Endodermal cell (in vitro differentiated cells): ENCODE measurements around the gene CCDC87. TPM values are rescaled to one million over a fixed set of nuclear protein-coding genes. Genes with fewer than 3 reads are reported as not detected.

ENCODE experiments used
- DNase-seq: peaks from one replicate; pipeline ENCODE4 v3.0.0-alpha.2; 2017
- H3K27ac ChIP-seq: 2 replicates; pipeline ENCODE4 v1.5.1; 2013; ENCODE audit warnings: mild to moderate bottlenecking, low read depth, low read length, moderate library complexity
- H3K27me3 ChIP-seq: 2 replicates; pipeline ENCODE4 v1.6.1; 2013; ENCODE audit warnings: mild to moderate bottlenecking, low read length, moderate library complexity; ENCODE audit not compliant: insufficient read depth, control insufficient read depth, poor library complexity, severe bottlenecking
- H3K36me3 ChIP-seq: 2 replicates; pipeline ENCODE4 v1.7.0; 2013; ENCODE audit warnings: mild to moderate bottlenecking, low read length, moderate library complexity; ENCODE audit not compliant: control insufficient read depth, insufficient read depth
- H3K4me1 ChIP-seq: one replicate; pipeline ENCODE4 v1.7.0; 2013; ENCODE audit warnings: low read length; ENCODE audit not compliant: control insufficient read depth, insufficient read depth
- H3K4me3 ChIP-seq: 2 replicates; pipeline ENCODE4 v1.5.1; 2013; ENCODE audit warnings: mild to moderate bottlenecking, low read length, moderate library complexity
- H3K9ac ChIP-seq: 2 replicates; pipeline ENCODE4 v1.6.1; 2013; ENCODE audit warnings: mild to moderate bottlenecking, low read length, moderate library complexity; ENCODE audit not compliant: poor library complexity, severe bottlenecking; ENCODE audit errors: extremely low read depth
- H3K9me3 ChIP-seq: 2 replicates; pipeline ENCODE4 v1.6.1; 2013; ENCODE audit warnings: mild to moderate bottlenecking, low read length, moderate library complexity; ENCODE audit not compliant: control insufficient read depth
- H3K27ac Mint-ChIP-seq: 2 replicates; pipeline ENCODE4 v1.8.0; 2020; ENCODE audit warnings: mixed read lengths
- H3K27me3 Mint-ChIP-seq: 2 replicates; pipeline ENCODE4 v1.8.0; 2021; ENCODE audit warnings: mild to moderate bottlenecking, mixed read lengths; ENCODE audit not compliant: insufficient read depth
- H3K36me3 Mint-ChIP-seq: 2 replicates; pipeline ENCODE4 v1.8.0; 2020; ENCODE audit warnings: low read depth, mixed read lengths
- H3K4me1 Mint-ChIP-seq: 2 replicates; pipeline ENCODE4 v1.8.0; 2020; ENCODE audit warnings: mixed read lengths
- H3K4me3 Mint-ChIP-seq: 2 replicates; pipeline ENCODE4 v1.8.0; 2020; ENCODE audit warnings: mild to moderate bottlenecking, moderate library complexity, mixed read lengths
- H3K9me3 Mint-ChIP-seq: 2 replicates; pipeline ENCODE4 v1.8.0; 2020; ENCODE audit warnings: mild to moderate bottlenecking, mixed read lengths
- CTCF ChIP-seq: fragments of 200-600 bp; sonication (generic); conservative IDR thresholded peaks from 2 replicates; pipeline ENCODE4 v1.5.0; 2021; ENCODE audit warnings: antibody characterized with exemption, mild to moderate bottlenecking
- WGBS, 2 experiments: methylation state at CpG; one replicate each; pipeline versions ENCODE4 v1.1.5 to v1.1.7; 2013; ENCODE audit warnings: missing lambda C conversion rate in 2 of 2, mixed read lengths in 1 of 2; ENCODE audit not compliant: insufficient coverage in 1 of 2, insufficient read length in 1 of 2; 5-methylcytosine and 5-hydroxymethylcytosine counted together
- total RNA-seq, 2 donors: library from RNA; stranded (reverse); fragmentation: NEBNext Ultra II Directional in 1 of 2; extraction: Animal tissue kit (Norgen Biotek cat#: 25700) in 1 of 2; gene quantifications; 2 replicates in 1 of 2; 3 replicates in 1 of 2; pipeline ENCODE4 v1.2.1, GENCODE V29; 2021

Gene CCDC87
- total RNA-seq, 2 donors from 2014 or later = 0.84 to 1.5 TPM

GRCh38 chr11:66600219-66600618 lies 7.4 kb upstream of the CCDC87 start:
- WGBS, 2 experiments = 91 to 100% methylated on average over 2 of the region's 2 CpGs
- H3K27me3 Mint-ChIP-seq = no peaks in the 10 kb centered on the region
- no peaks in the 10 kb centered on the region for H3K4me1 ChIP-seq
- H3K36me3 ChIP-seq = peaks cover 29% of the 10 kb centered on the region
- H3K27ac ChIP-seq = no peak overlapping the region
- no peaks in the 10 kb centered on the region for H3K27me3 ChIP-seq
- no peak for TF ChIP-seq CTCF
- peaks cover 58% of the 10 kb centered on the region for H3K36me3 Mint-ChIP-seq
- peak overlapping the region; percentile 72 for H3K27ac Mint-ChIP-seq
- H3K9me3 Mint-ChIP-seq = no peaks in the 10 kb centered on the region
- no peak overlapping the region for H3K4me3 Mint-ChIP-seq
- DNase-seq = no peak
- no peak overlapping the region for H3K9ac ChIP-seq
- H3K4me1 Mint-ChIP-seq = no peaks in the 10 kb centered on the region
- H3K4me3 ChIP-seq = no peak overlapping the region
- H3K9me3 ChIP-seq = no peaks in the 10 kb centered on the region

GRCh38 chr11:66598993-66599392 lies 6.1 kb upstream of the CCDC87 start:
- Mint-ChIP-seq H3K9me3 (no peaks in the 10 kb centered on the region), H3K4me1 (no peaks in the 10 kb centered on the region), H3K4me3 (no peak overlapping the region), H3K27me3 (no peaks in the 10 kb centered on the region), H3K36me3 (peaks cover 47% of the 10 kb centered on the region), H3K27ac (no peak overlapping the region)
- no peaks in the 10 kb centered on the region for H3K27me3 ChIP-seq
- H3K36me3 ChIP-seq = peaks cover 19% of the 10 kb centered on the region
- no peak for DNase-seq
- 89 to 100% methylated on average over 3 to 6 of the region's 6 CpGs for WGBS, 2 experiments
- no peaks in the 10 kb centered on the region for H3K4me1 ChIP-seq
- H3K4me3 ChIP-seq = no peak overlapping the region
- H3K9ac ChIP-seq = no peak overlapping the region
- no peak overlapping the region for H3K27ac ChIP-seq
- no peak for TF ChIP-seq CTCF
- H3K9me3 ChIP-seq = no peaks in the 10 kb centered on the region

- H3K27me3 Mint-ChIP-seq = peaks cover 21% of the 10 kb centered on the region
- Histone ChIP-seq H3K27ac (no peak overlapping the region), H3K27me3 (no peaks in the 10 kb centered on the region), H3K9ac (no peak overlapping the region), H3K4me1 (no peaks in the 10 kb centered on the region), H3K9me3 (peaks cover 20% of the 10 kb centered on the region), H3K36me3 (peaks cover 10% of the 10 kb centered on the region), H3K4me3 (peak overlapping the region; percentile 45)
- no peak for DNase-seq
- WGBS, 2 experiments = 92 to 94% methylated on average over 4 to 5 of the region's 5 CpGs
- H3K27ac Mint-ChIP-seq = no peak overlapping the region
- peaks cover 10% of the 10 kb centered on the region for H3K4me1 Mint-ChIP-seq
- TF ChIP-seq CTCF = no peak
- no peak overlapping the region for H3K4me3 Mint-ChIP-seq
- peaks cover 29% of the 10 kb centered on the region for H3K36me3 Mint-ChIP-seq
- H3K9me3 Mint-ChIP-seq = peaks cover 23% of the 10 kb centered on the region
Observed at GRCh38 chr11:66595245-66595904, 2.5 kb upstream of the CCDC87 start.
